GM23338 (cell line): ENCODE data around the gene PPP1R36. TPM values are rescaled to one million over a fixed set of nuclear protein-coding genes. Genes with fewer than 3 reads are reported as not detected.

ENCODE experiments used
- ATAC-seq: fragments of 200-7000 bp; cut with Tn5 transposase; 3 replicates; pipeline ENCODE4 v1.9.1; 2020
- DNase-seq: peaks from one replicate; pipeline ENCODE4 v3.0.0-alpha.2; 2015; ENCODE audit warnings: low spot score
- H2AFZ ChIP-seq: fragments of 200-600 bp; sonication (generic); 2 replicates; pipeline ENCODE4 v1.8.0; 2016; ENCODE audit warnings: antibody characterized with exemption, mild to moderate bottlenecking, moderate library complexity
- H3F3A ChIP-seq: fragments of 200-600 bp; sonication (generic); replicated peaks from 2 replicates; pipeline ENCODE4 v1.8.0; 2017; ENCODE audit warnings: antibody characterized with exemption, mixed run types, low read depth
- H3K27ac ChIP-seq: fragments of 200-600 bp; sonication (generic); 2 replicates; pipeline ENCODE4 v1.6.1; 2016; ENCODE audit warnings: low read depth
- H3K27me3 ChIP-seq: fragments of 200-600 bp; sonication (generic); 2 replicates; pipeline ENCODE4 v1.8.0; 2016; ENCODE audit warnings: mild to moderate bottlenecking, mixed run types, moderate library complexity; ENCODE audit not compliant: insufficient read depth
- H3K36me3 ChIP-seq: fragments of 200-600 bp; sonication (generic); 2 replicates; pipeline ENCODE4 v1.8.0; 2016; ENCODE audit warnings: mild to moderate bottlenecking; ENCODE audit not compliant: insufficient read depth
- H3K4me1 ChIP-seq: fragments of 200-600 bp; sonication (generic); 2 replicates; pipeline ENCODE4 v1.8.0; 2016; ENCODE audit warnings: mild to moderate bottlenecking, moderate library complexity; ENCODE audit not compliant: insufficient read depth
- H3K4me2 ChIP-seq: fragments of 200-600 bp; sonication (generic); 2 replicates; pipeline ENCODE4 v1.7.1; 2017; ENCODE audit warnings: mixed run types
- H3K4me3 ChIP-seq: fragments of 200-600 bp; sonication (generic); 2 replicates; pipeline ENCODE4 v1.6.1; 2016; ENCODE audit warnings: mixed run types
- H3K79me2 ChIP-seq: fragments of 200-600 bp; sonication (generic); replicated peaks from 2 replicates; pipeline ENCODE4 v1.8.0; 2017; ENCODE audit warnings: mild to moderate bottlenecking; ENCODE audit not compliant: insufficient read depth
- H3K9me2 ChIP-seq: fragments of 200-600 bp; sonication (generic); 2 replicates; pipeline ENCODE4 v1.8.0; 2017; ENCODE audit not compliant: insufficient read depth
- H4K20me1 ChIP-seq: fragments of 200-600 bp; sonication (generic); replicated peaks from 2 replicates; pipeline ENCODE4 v1.8.0; 2017; ENCODE audit warnings: mild to moderate bottlenecking; ENCODE audit not compliant: insufficient read depth
- H3K27ac Mint-ChIP-seq: 2 replicates; pipeline ENCODE4 v1.8.0; 2020; ENCODE audit warnings: inconsistent platforms, mild to moderate bottlenecking, moderate library complexity, mixed read lengths
- H3K27me3 Mint-ChIP-seq: 3 replicates; pipeline ENCODE4 v1.8.0; 2022; ENCODE audit warnings: low read depth, mild to moderate bottlenecking, moderate library complexity, mixed read lengths, inconsistent platforms; ENCODE audit not compliant: insufficient read depth, poor library complexity
- H3K36me3 Mint-ChIP-seq: 3 replicates; pipeline ENCODE4 v1.8.0; 2021; ENCODE audit warnings: low read depth, mild to moderate bottlenecking, inconsistent platforms, moderate library complexity, mixed read lengths
- H3K4me1 Mint-ChIP-seq: 3 replicates; pipeline ENCODE4 v1.8.0; 2020; ENCODE audit warnings: mild to moderate bottlenecking, inconsistent platforms, mixed read lengths
- H3K4me3 Mint-ChIP-seq: 3 replicates; pipeline ENCODE4 v1.8.0; 2021; ENCODE audit warnings: moderate library complexity, mild to moderate bottlenecking, inconsistent platforms, mixed read lengths
- H3K9me3 Mint-ChIP-seq: 3 replicates; pipeline ENCODE4 v1.8.0; 2020; ENCODE audit warnings: moderate library complexity, mild to moderate bottlenecking, inconsistent platforms, mixed read lengths
- CREB1 ChIP-seq: fragments of 250-450 bp; sonication (Bioruptor Pico); IDR thresholded peaks from 2 replicates; pipeline ENCODE4 v1.5.0; 2020; ENCODE audit warnings: low read depth, mild to moderate bottlenecking, moderate library complexity
- CTCF ChIP-seq, 2 experiments: fragments of 200-600 bp in 1 of 2; sonication (generic) in 1 of 2; conservative IDR thresholded peaks; 2 replicates each; pipeline versions ENCODE4 v1.5.1 to v1.6.1; 2016 to 2017; ENCODE audit warnings: antibody characterized with exemption in 2 of 2, low read depth in 2 of 2, mild to moderate bottlenecking in 2 of 2, moderate library complexity in 1 of 2
- ETS1 ChIP-seq: IDR thresholded peaks from 2 replicates; pipeline ENCODE4 v1.6.1; 2016; ENCODE audit warnings: antibody characterized with exemption
- EZH2 ChIP-seq: fragments of 200-600 bp; sonication (generic); IDR thresholded peaks from one replicate; pipeline ENCODE4 v1.8.0; 2017; ENCODE audit warnings: antibody characterized with exemption, mild to moderate bottlenecking, low read depth; ENCODE audit not compliant: unreplicated experiment
- EZH2phosphoT487 ChIP-seq: fragments of 200-600 bp; sonication (generic); IDR thresholded peaks from one replicate; pipeline ENCODE4 v1.8.1; 2018; ENCODE audit warnings: antibody characterized with exemption; ENCODE audit not compliant: unreplicated experiment
- JUNB ChIP-seq: IDR thresholded peaks from one replicate; pipeline ENCODE4 v1.6.1; 2016; ENCODE audit warnings: antibody characterized with exemption; ENCODE audit not compliant: unreplicated experiment
- NANOG ChIP-seq: IDR thresholded peaks from 2 replicates; pipeline ENCODE4 v1.6.1; 2016; ENCODE audit warnings: antibody characterized with exemption, borderline replicate concordance
- POLR2AphosphoS5 ChIP-seq: IDR thresholded peaks from 2 replicates; pipeline ENCODE4 v1.6.1; 2016; ENCODE audit warnings: antibody characterized with exemption, low read depth
- REST ChIP-seq: IDR thresholded peaks from one replicate; pipeline ENCODE4 v1.6.1; 2018; ENCODE audit warnings: antibody characterized with exemption; ENCODE audit not compliant: unreplicated experiment
- STAT1 ChIP-seq: IDR thresholded peaks from one replicate; pipeline ENCODE4 v1.6.1; 2016; ENCODE audit warnings: antibody characterized with exemption; ENCODE audit not compliant: unreplicated experiment
- ZNF114 ChIP-seq: fragments of 250-450 bp; sonication (Bioruptor Pico); IDR thresholded peaks from 2 replicates; pipeline ENCODE4 v1.5.0; 2020; ENCODE audit warnings: mild to moderate bottlenecking, moderate library complexity
- ZNF331 ChIP-seq: fragments of 250-450 bp; sonication (Bioruptor Pico); IDR thresholded peaks from 2 replicates; pipeline ENCODE4 v1.5.0; 2020; ENCODE audit warnings: low read depth, mild to moderate bottlenecking, moderate library complexity
- polyA plus RNA-seq: library from polyadenylated mRNA; unstranded; fragments of >200 nt; fragmentation: Nextera tagmentation; extraction: Ambion mirVana; gene quantifications from 2 replicates; pipeline ENCODE4 v1.2.1, GENCODE V29; 2016
- total RNA-seq: library from RNA; depleted of rRNA; stranded (reverse); fragments of >200 nt; shearing (Covaris generic); gene quantifications from 2 replicates; pipeline ENCODE4 v1.2.3, GENCODE V29; 2014

Gene PPP1R36
- total and polyA plus RNA-seq, 2 experiments from 2014 or later: 0.42 to 1.4 TPM

- no peak for TF ChIP-seq CTCF (conservative IDR thresholded peaks at IDR 0.05; ENCODE audit: low read depth in 2 of 2)
- TF ChIP-seq NANOG: no peak
- no peak for TF ChIP-seq EZH2phosphoT487
- TF ChIP-seq POLR2AphosphoS5: no peak
- TF ChIP-seq ETS1: no peak
- TF ChIP-seq ZNF331 (CRISPR knock-in tag): no peak
- TF ChIP-seq CREB1 (CRISPR knock-in tag): no peak
- no peak for TF ChIP-seq JUNB
- TF ChIP-seq EZH2: no peak
- TF ChIP-seq STAT1: no peak
- no peak for TF ChIP-seq REST
- no peak for TF ChIP-seq ZNF114 (CRISPR knock-in tag)
These were observed 34.4 kb downstream of the PPP1R36 start (continued) for GRCh38 chr14:64584190-64584589.

- no peaks in the 10 kb centered on the region for H3K4me1 ChIP-seq
- no peak for TF ChIP-seq ZNF331 (CRISPR knock-in tag)
- no peak for TF ChIP-seq POLR2AphosphoS5
- no peak for TF ChIP-seq NANOG
- H3K36me3 ChIP-seq: no peaks in the 10 kb centered on the region
- H3K4me3 Mint-ChIP-seq: no peak overlapping the region
- H3K27me3 Mint-ChIP-seq: peaks cover 5% of the 10 kb centered on the region
- DNase-seq: no peak
- peak overlapping the region; percentile 16; the same call in 1 of the 2 replicates for H2AFZ ChIP-seq
- no peaks in the 10 kb centered on the region for H3K79me2 ChIP-seq
- no peak overlapping the region for H3K4me2 ChIP-seq
- no peak overlapping the region for H3K4me3 ChIP-seq
- H3K27ac Mint-ChIP-seq: 0 out of 2 replicates have a peak overlapping the region, but pooled peaks have one; percentile 2
- no peaks in the 10 kb centered on the region for H4K20me1 ChIP-seq
- no peaks in the 10 kb centered on the region for H3K9me2 ChIP-seq
- H3K9me3 Mint-ChIP-seq: no peaks in the 10 kb centered on the region
- no peaks in the 10 kb centered on the region for H3K4me1 Mint-ChIP-seq
- H3F3A ChIP-seq: no peaks in the 10 kb centered on the region
- no peak for ATAC-seq
- no peaks in the 10 kb centered on the region for H3K27me3 ChIP-seq
- no peak overlapping the region for H3K27ac ChIP-seq
- no peaks in the 10 kb centered on the region for H3K36me3 Mint-ChIP-seq
These were observed 42.0 kb downstream of the PPP1R36 start for GRCh38 chr14:64591809-64592208.
